ENCODE data around the gene CCDC169.

CCDC169 gene

GRCh38 chr13:36259361-36260137, 38.1 kb downstream of the CCDC169 start:
- no peak for FAIRE-seq
- TF ChIP-seq POLR2AphosphoS5 (IDR thresholded peaks at IDR 0.05; ENCODE audit: low read depth, low read length): no peak
- no peak for TF ChIP-seq TAF1 (IDR thresholded peaks at IDR 0.05; ENCODE audit: borderline replicate concordance, low read depth, low read length)
- TF ChIP-seq POLR2A (IDR thresholded peaks at IDR 0.05; ENCODE audit: low read depth, low read length): no peak

GRCh38 chr13:36258831-36259230, 38.8 kb downstream of the CCDC169 start:
- DNase-seq (ENCODE audit: insufficient read length): no peak
- TF ChIP-seq TAF1 (IDR thresholded peaks at IDR 0.05; ENCODE audit: borderline replicate concordance, low read depth, low read length) (no peak), POLR2A (IDR thresholded peaks at IDR 0.05; ENCODE audit: low read depth, low read length) (no peak), POLR2AphosphoS5 (IDR thresholded peaks at IDR 0.05; ENCODE audit: low read depth, low read length) (no peak)
- FAIRE-seq: no peak

More at GRCh38 chr13:36259361-36260137, 38.1 kb downstream of the CCDC169 start:
- DNase-seq (ENCODE audit: insufficient read length): no peak

- TF ChIP-seq TAF1 (IDR thresholded peaks at IDR 0.05; ENCODE audit: borderline replicate concordance, low read depth, low read length) (no peak), POLR2AphosphoS5 (IDR thresholded peaks at IDR 0.05; ENCODE audit: low read depth, low read length) (no peak), POLR2A (IDR thresholded peaks at IDR 0.05; ENCODE audit: low read depth, low read length) (no peak)
Measured at GRCh38 chr13:36251526-36251925, 46.1 kb downstream of the CCDC169 start.

GRCh38 chr13:36251017-36251416, 46.6 kb downstream of the CCDC169 start:
- FAIRE-seq (no peak), DNase-seq (ENCODE audit: insufficient read length) (no peak)
- TF ChIP-seq POLR2A (IDR thresholded peaks at IDR 0.05; ENCODE audit: low read depth, low read length) (no peak), POLR2AphosphoS5 (IDR thresholded peaks at IDR 0.05; ENCODE audit: low read depth, low read length) (no peak), TAF1 (IDR thresholded peaks at IDR 0.05; ENCODE audit: borderline replicate concordance, low read depth, low read length) (no peak)

More at GRCh38 chr13:36251526-36251925, 46.1 kb downstream of the CCDC169 start:
- FAIRE-seq (no peak), DNase-seq (ENCODE audit: insufficient read length) (no peak)

- no peak for FAIRE-seq
- TF ChIP-seq TAF1 (IDR thresholded peaks at IDR 0.05; ENCODE audit: borderline replicate concordance, low read depth, low read length) (no peak), POLR2A (IDR thresholded peaks at IDR 0.05; ENCODE audit: low read depth, low read length) (no peak), POLR2AphosphoS5 (IDR thresholded peaks at IDR 0.05; ENCODE audit: low read depth, low read length) (no peak)
- DNase-seq (ENCODE audit: insufficient read length): no peak
Measured at GRCh38 chr13:36248700-36249099, 48.9 kb downstream of the CCDC169 start.

GRCh38 chr13:36244990-36245389, 52.6 kb downstream of the CCDC169 start:
- TF ChIP-seq POLR2A (IDR thresholded peaks at IDR 0.05; ENCODE audit: low read depth, low read length) (no peak), TAF1 (IDR thresholded peaks at IDR 0.05; ENCODE audit: borderline replicate concordance, low read depth, low read length) (no peak), POLR2AphosphoS5 (IDR thresholded peaks at IDR 0.05; ENCODE audit: low read depth, low read length) (no peak)
- DNase-seq (ENCODE audit: insufficient read length) (no peak), FAIRE-seq (no peak)

- no peak for DNase-seq (ENCODE audit: insufficient read length)
- FAIRE-seq: no peak
- TF ChIP-seq TAF1 (IDR thresholded peaks at IDR 0.05; ENCODE audit: borderline replicate concordance, low read depth, low read length) (no peak), POLR2AphosphoS5 (IDR thresholded peaks at IDR 0.05; ENCODE audit: low read depth, low read length) (no peak), POLR2A (IDR thresholded peaks at IDR 0.05; ENCODE audit: low read depth, low read length) (no peak)
Measured at GRCh38 chr13:36244073-36244472, 53.5 kb downstream of the CCDC169 start.

- DNase-seq (ENCODE audit: insufficient read length): no peak
- no peak for TF ChIP-seq POLR2A (IDR thresholded peaks at IDR 0.05; ENCODE audit: low read depth, low read length)
- no peak for TF ChIP-seq POLR2AphosphoS5 (IDR thresholded peaks at IDR 0.05; ENCODE audit: low read depth, low read length)
- no peak for FAIRE-seq
Measured at GRCh38 chr13:36242761-36243160, 54.9 kb downstream of the CCDC169 start.

GRCh38 chr13:36231236-36231635, 66.4 kb downstream of the CCDC169 start:
- TF ChIP-seq POLR2AphosphoS5 (IDR thresholded peaks at IDR 0.05; ENCODE audit: low read depth, low read length) (no peak), POLR2A (IDR thresholded peaks at IDR 0.05; ENCODE audit: low read depth, low read length) (no peak), TAF1 (IDR thresholded peaks at IDR 0.05; ENCODE audit: borderline replicate concordance, low read depth, low read length) (no peak)
- no peak for FAIRE-seq

GRCh38 chr13:36224730-36225129, 72.9 kb downstream of the CCDC169 start:
- FAIRE-seq: no peak
- no peak for DNase-seq (ENCODE audit: insufficient read length)
- no peak for TF ChIP-seq POLR2A (IDR thresholded peaks at IDR 0.05; ENCODE audit: low read depth, low read length)
- no peak for TF ChIP-seq TAF1 (IDR thresholded peaks at IDR 0.05; ENCODE audit: borderline replicate concordance, low read depth, low read length)
- TF ChIP-seq POLR2AphosphoS5 (IDR thresholded peaks at IDR 0.05; ENCODE audit: low read depth, low read length): no peak

More at GRCh38 chr13:36231236-36231635, 66.4 kb downstream of the CCDC169 start:
- DNase-seq (ENCODE audit: insufficient read length): no peak

- TF ChIP-seq POLR2AphosphoS5 (IDR thresholded peaks at IDR 0.05; ENCODE audit: low read depth, low read length) (no peak), POLR2A (IDR thresholded peaks at IDR 0.05; ENCODE audit: low read depth, low read length) (no peak), TAF1 (IDR thresholded peaks at IDR 0.05; ENCODE audit: borderline replicate concordance, low read depth, low read length) (no peak)
- DNase-seq (ENCODE audit: insufficient read length) (no peak), FAIRE-seq (no peak)
Measured at GRCh38 chr13:36219883-36220282, 77.7 kb downstream of the CCDC169 start.

GRCh38 chr13:36217456-36217855, 80.2 kb downstream of the CCDC169 start:
- DNase-seq (ENCODE audit: insufficient read length) (no peak), FAIRE-seq (no peak)
- TF ChIP-seq POLR2A (IDR thresholded peaks at IDR 0.05; ENCODE audit: low read depth, low read length): no peak
- TF ChIP-seq POLR2AphosphoS5 (IDR thresholded peaks at IDR 0.05; ENCODE audit: low read depth, low read length): no peak
- TF ChIP-seq TAF1 (IDR thresholded peaks at IDR 0.05; ENCODE audit: borderline replicate concordance, low read depth, low read length): no peak
